ENCODE results near the gene RNF113B. TPM values are rescaled to one million over a fixed set of nuclear protein-coding genes. Genes with fewer than 3 reads are reported as not detected.
A peak's percentile ranks its signal among the peaks of the same experiment; 100 is the strongest.

Gene RNF113B
- total RNA-seq, 1 experiment from 2014 or later = not detected

- CTCF ChIA-PET = no interaction called here
- Histone ChIP-seq H2AFZ (no peak overlapping the region), H3K4me2 (no peak overlapping the region)
Measured at GRCh38 chr13:98222081-98222554, 45.0 kb upstream of the RNF113B start.

DNA sequence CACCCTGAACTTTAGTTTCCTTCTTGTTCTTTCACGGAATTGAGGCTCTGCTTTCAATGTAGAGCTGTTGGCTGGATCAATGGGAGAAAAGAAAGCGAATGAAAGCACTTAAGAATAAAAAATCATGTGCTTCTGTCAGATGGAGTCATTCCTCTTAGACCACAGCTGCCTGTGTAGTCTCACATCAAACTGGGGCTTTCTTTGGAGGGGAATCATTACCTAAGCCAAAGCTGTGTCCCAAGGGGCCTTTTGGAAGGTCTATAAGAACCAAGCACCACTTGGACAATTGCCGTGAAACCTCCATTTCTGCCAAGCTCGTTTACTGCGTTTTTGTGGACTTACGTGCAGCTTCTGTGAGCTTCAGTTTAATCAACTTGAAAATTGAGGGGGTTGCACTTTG lies 44.2 kb upstream of the RNF113B start:
- no TSS peak for BruUV-seq (replicated peaks)
- Histone ChIP-seq H3K9me2 (ENCODE audit: insufficient read depth) (no peaks in the 10 kb centered on the region), H3K4me2 (no peak overlapping the region), H3K27ac (no peak overlapping the region), H2AFZ (no peak overlapping the region), H3K4me3 (no peak overlapping the region), H3K27me3 (ENCODE audit: insufficient read depth, low read depth) (no peaks in the 10 kb centered on the region), H3K9me3 (ENCODE audit: insufficient read depth, low read depth) (no peaks in the 10 kb centered on the region), H4K20me1 (ENCODE audit: insufficient read depth) (no peaks in the 10 kb centered on the region), H3K79me2 (ENCODE audit: low read depth) (0 out of 2 replicates have a peak, but pooled peaks cover 10% of the 10 kb centered on the region), H3K4me1 (replicated peaks; ENCODE audit: insufficient read depth) (peaks cover 16% of the 10 kb centered on the region), H3F3A (ENCODE audit: insufficient read depth, low read depth) (peaks cover 5% of the 10 kb centered on the region), H3K36me3 (ENCODE audit: low read depth) (no peaks in the 10 kb centered on the region)
- intact Hi-C loops (cut with micrococcal nuclease; ENCODE audit: unreplicated experiment) = loop anchor here (1.0 kb wide), 1 partner anchor 16 kb away; no protein-coding TSS in a partner anchor
- CTCF ChIA-PET = no interaction called here
- DNase-seq = no peak
- POLR2A ChIA-PET (ENCODE audit: unreplicated experiment) = no interaction called here
- TF ChIP-seq EZH2 (IDR thresholded peaks at IDR 0.05; ENCODE audit: low read depth) (no peak), CTCF (conservative IDR thresholded peaks at IDR 0.05) (no peak)

More at GRCh38 chr13:98222081-98222554, 45.0 kb upstream of the RNF113B start:
- no peaks in the 10 kb centered on the region for H4K20me1 ChIP-seq (ENCODE audit: insufficient read depth)
- peak overlapping the region; percentile 23; the same call in 1 of the 2 replicates for H3K27ac ChIP-seq
- intact Hi-C loops (cut with micrococcal nuclease; ENCODE audit: unreplicated experiment) = no loop called here
- H3F3A ChIP-seq (ENCODE audit: insufficient read depth, low read depth) = peaks cover 5% of the 10 kb centered on the region
- H3K9me3 ChIP-seq (ENCODE audit: insufficient read depth, low read depth) = no peaks in the 10 kb centered on the region
- no peaks in the 10 kb centered on the region for H3K27me3 ChIP-seq (ENCODE audit: insufficient read depth, low read depth)
- TF ChIP-seq EZH2 (IDR thresholded peaks at IDR 0.05; ENCODE audit: low read depth) (no peak), CTCF (conservative IDR thresholded peaks at IDR 0.05) (no peak)
- peak in 1 of 2 experiments; percentile 51 for DNase-seq
- BruUV-seq (replicated peaks) = no TSS peak
- peaks cover 8% of the 10 kb centered on the region; the same call in 1 of the 2 replicates for H3K4me1 ChIP-seq (replicated peaks; ENCODE audit: insufficient read depth)
- no peaks in the 10 kb centered on the region for H3K9me2 ChIP-seq (ENCODE audit: insufficient read depth)
- 0 out of 2 replicates have a peak, but pooled peaks cover 4% of the 10 kb centered on the region for H3K79me2 ChIP-seq (ENCODE audit: low read depth)
- no peaks in the 10 kb centered on the region for H3K36me3 ChIP-seq (ENCODE audit: low read depth)
- H3K4me3 ChIP-seq = no peak overlapping the region
- POLR2A ChIA-PET (ENCODE audit: unreplicated experiment) = interaction anchor here (0.6 kb wide), 1 partner anchor 1969 kb away, joined by 4 read pairs; no protein-coding TSS in a partner anchor

GRCh38 chr13:98220271-98220791 lies 43.3 kb upstream of the RNF113B start:
- no peaks in the 10 kb centered on the region for H3K9me2 ChIP-seq (ENCODE audit: insufficient read depth)
- no peaks in the 10 kb centered on the region for H3K27me3 ChIP-seq (ENCODE audit: insufficient read depth, low read depth)
- H3K36me3 ChIP-seq (ENCODE audit: low read depth) = no peaks in the 10 kb centered on the region
- BruUV-seq (replicated peaks) = no TSS peak
- no peaks in the 10 kb centered on the region for H4K20me1 ChIP-seq (ENCODE audit: insufficient read depth)
- H3F3A ChIP-seq (ENCODE audit: insufficient read depth, low read depth) = peaks cover 14% of the 10 kb centered on the region
- H3K27ac ChIP-seq = no peak overlapping the region
- no peak overlapping the region for H3K4me2 ChIP-seq
- H2AFZ ChIP-seq = no peak overlapping the region
- CTCF ChIA-PET = no interaction called here
- no peak overlapping the region for H3K4me3 ChIP-seq
- POLR2A ChIA-PET (ENCODE audit: unreplicated experiment) = no interaction called here
- TF ChIP-seq CTCF (conservative IDR thresholded peaks at IDR 0.05) = no peak
- no peak for TF ChIP-seq EZH2 (IDR thresholded peaks at IDR 0.05; ENCODE audit: low read depth)
- no peaks in the 10 kb centered on the region for H3K9me3 ChIP-seq (ENCODE audit: insufficient read depth, low read depth)
- peaks cover 25% of the 10 kb centered on the region for H3K4me1 ChIP-seq (replicated peaks; ENCODE audit: insufficient read depth)
- no peak for DNase-seq
- intact Hi-C loops (cut with micrococcal nuclease; ENCODE audit: unreplicated experiment) = no loop called here
- peaks cover 19% of the 10 kb centered on the region; the same call in 1 of the 2 replicates for H3K79me2 ChIP-seq (ENCODE audit: low read depth)

All from PC-9 (cell line).